OCI-LY3 (cell line): ENCODE results near the gene STOX1.
"Not testable (repeated sequence)": the region's sequence is repeated elsewhere in the genome, so short reads cannot be mapped to it uniquely, and the experiment has no call there.

Source experiments
- H2AFZ ChIP-seq: fragments of 200-600, 300-600 bp; shearing (Covaris generic); 2 replicates; pipeline ENCODE4 v1.6.0; 2014; ENCODE audit warnings: antibody characterized with exemption, low read depth, low read length
- H3K27ac ChIP-seq: fragments of 200-600, 300-600 bp; sonication (generic); 2 replicates; pipeline ENCODE4 v1.5.1; 2014; ENCODE audit warnings: mild to moderate bottlenecking, low read length, moderate library complexity, mixed read lengths
- H3K27me3 ChIP-seq: fragments of 200-600, 300-600 bp; sonication (generic); 2 replicates; pipeline ENCODE4 v1.6.1; 2014; ENCODE audit warnings: low read depth, low read length, mixed read lengths
- H3K36me3 ChIP-seq: fragments of 200-600, 300-600 bp; sonication (generic); replicated peaks from 2 replicates; pipeline ENCODE3; 2014; ENCODE audit warnings: low read depth, low read length, mixed read lengths
- H3K4me1 ChIP-seq: fragments of 300-600, 200-600 bp; sonication (generic); 2 replicates; pipeline ENCODE4 v1.6.1; 2014; ENCODE audit warnings: low read length, mixed read lengths
- H3K4me2 ChIP-seq: fragments of 200-600, 300-600 bp; sonication (generic); 2 replicates; pipeline ENCODE4 v1.6.1; 2014; ENCODE audit warnings: low read length, mixed read lengths
- H3K4me3 ChIP-seq: fragments of 300-600, 200-600 bp; sonication (generic); 2 replicates; pipeline ENCODE4 v1.5.1; 2014; ENCODE audit warnings: antibody characterized with exemption, mild to moderate bottlenecking, low read length, moderate library complexity
- H3K79me2 ChIP-seq: fragments of 300-600, 200-600 bp; shearing (Covaris generic); 2 replicates; pipeline ENCODE4 v1.6.1; 2014; ENCODE audit warnings: mild to moderate bottlenecking, low read length, mixed read lengths
- H3K9ac ChIP-seq: fragments of 300-600, 200-600 bp; shearing (Covaris generic); 2 replicates; pipeline ENCODE4 v1.6.0; 2014; ENCODE audit warnings: mild to moderate bottlenecking, low read length, moderate library complexity
- H3K9me3 ChIP-seq: fragments of 200-600, 300-600 bp; shearing (Covaris generic); 2 replicates; pipeline ENCODE4 v1.6.1; 2014; ENCODE audit warnings: low read length, mixed read lengths; ENCODE audit not compliant: insufficient read depth
- H4K20me1 ChIP-seq: fragments of 200-600, 300-600 bp; sonication (generic); 2 replicates; pipeline ENCODE4 v1.6.1; 2016; ENCODE audit warnings: low read length, mixed read lengths; ENCODE audit not compliant: insufficient read depth
- EZH2phosphoT487 ChIP-seq: fragments of 200-600 bp; shearing (Covaris generic); IDR thresholded peaks from 2 replicates; pipeline ENCODE4 v1.6.1; 2018; ENCODE audit warnings: antibody characterized with exemption, mixed run types, low read depth
- TF ChIP-seq, protein P1 (sequence below): fragments of 200-600, 300-600 bp; sonication (generic); IDR thresholded peaks from 2 replicates; pipeline ENCODE4 v1.5.1; 2014; ENCODE audit warnings: antibody characterized with exemption, low read length, low read depth

Gene STOX1

DNA sequence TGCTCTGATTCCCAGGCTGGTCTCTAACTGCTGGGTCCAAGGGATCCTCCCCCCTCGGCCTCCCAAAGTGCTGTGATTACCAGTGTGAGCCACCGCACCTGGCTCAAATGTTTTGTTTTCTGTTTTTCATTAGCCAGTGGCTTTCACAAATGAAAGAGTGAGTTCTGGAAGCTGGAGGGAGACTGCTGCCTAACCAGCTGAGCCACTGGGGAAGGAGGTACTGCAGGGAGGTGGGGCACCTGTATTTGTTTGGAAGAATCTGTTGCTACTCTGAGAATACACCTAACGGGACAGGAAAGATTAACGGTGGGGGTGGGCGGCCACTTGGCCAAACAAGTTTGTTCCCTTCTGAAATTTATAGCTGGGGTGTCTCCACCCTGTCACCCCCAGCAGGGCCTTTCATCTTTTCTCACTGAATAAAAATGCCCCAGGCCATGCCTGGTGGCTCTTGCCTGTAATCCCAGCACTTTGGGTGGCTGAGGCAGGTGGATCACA is 4.7 kb downstream of the STOX1 start:
- Histone ChIP-seq H3K4me1 (no peaks in the 10 kb centered on the region), H3K9ac (no peak overlapping the region), H3K27me3 (0 out of 2 replicates have a peak, but pooled peaks cover 3% of the 10 kb centered on the region), H3K27ac (no peak overlapping the region), H3K4me2 (no peak overlapping the region), H3K36me3 (no peaks in the 10 kb centered on the region), H2AFZ (no peak overlapping the region), H3K9me3 (no peaks in the 10 kb centered on the region), H3K79me2 (no peaks in the 10 kb centered on the region), H4K20me1 (no peaks in the 10 kb centered on the region), H3K4me3 (no peak overlapping the region)
- no peak for TF ChIP-seq EZH2phosphoT487
- TF ChIP-seq, protein P1, sequence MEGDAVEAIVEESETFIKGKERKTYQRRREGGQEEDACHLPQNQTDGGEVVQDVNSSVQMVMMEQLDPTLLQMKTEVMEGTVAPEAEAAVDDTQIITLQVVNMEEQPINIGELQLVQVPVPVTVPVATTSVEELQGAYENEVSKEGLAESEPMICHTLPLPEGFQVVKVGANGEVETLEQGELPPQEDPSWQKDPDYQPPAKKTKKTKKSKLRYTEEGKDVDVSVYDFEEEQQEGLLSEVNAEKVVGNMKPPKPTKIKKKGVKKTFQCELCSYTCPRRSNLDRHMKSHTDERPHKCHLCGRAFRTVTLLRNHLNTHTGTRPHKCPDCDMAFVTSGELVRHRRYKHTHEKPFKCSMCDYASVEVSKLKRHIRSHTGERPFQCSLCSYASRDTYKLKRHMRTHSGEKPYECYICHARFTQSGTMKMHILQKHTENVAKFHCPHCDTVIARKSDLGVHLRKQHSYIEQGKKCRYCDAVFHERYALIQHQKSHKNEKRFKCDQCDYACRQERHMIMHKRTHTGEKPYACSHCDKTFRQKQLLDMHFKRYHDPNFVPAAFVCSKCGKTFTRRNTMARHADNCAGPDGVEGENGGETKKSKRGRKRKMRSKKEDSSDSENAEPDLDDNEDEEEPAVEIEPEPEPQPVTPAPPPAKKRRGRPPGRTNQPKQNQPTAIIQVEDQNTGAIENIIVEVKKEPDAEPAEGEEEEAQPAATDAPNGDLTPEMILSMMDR, result no peak

DNA sequence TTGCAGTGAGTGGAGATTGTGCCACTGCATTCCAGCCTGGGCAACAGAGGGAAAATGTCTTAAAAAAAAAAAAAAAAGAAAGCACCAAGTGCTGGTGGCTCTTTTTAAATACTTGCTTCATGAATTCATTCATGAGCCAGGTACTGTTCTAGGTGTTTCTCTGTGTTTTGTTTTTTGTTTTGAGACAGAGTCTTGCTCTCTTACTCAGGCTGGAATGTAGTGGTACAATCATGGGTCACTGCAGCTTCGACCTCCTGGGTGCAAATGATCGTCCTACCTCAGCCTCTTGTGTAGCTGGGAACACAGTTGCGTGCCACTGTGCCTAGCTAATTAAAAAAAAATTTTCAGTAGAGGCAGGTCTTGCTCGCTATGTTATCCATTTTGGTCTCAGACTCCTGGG is 5.3 kb downstream of the STOX1 start:
- TF ChIP-seq, protein P1, result no peak
- no peak for TF ChIP-seq EZH2phosphoT487
- Histone ChIP-seq H2AFZ (no peak overlapping the region), H3K79me2 (no peaks in the 10 kb centered on the region), H4K20me1 (no peaks in the 10 kb centered on the region), H3K4me3 (no peak overlapping the region), H3K4me2 (no peak overlapping the region), H3K27ac (no peak overlapping the region), H3K27me3 (0 out of 2 replicates have a peak, but pooled peaks cover 3% of the 10 kb centered on the region), H3K9ac (no peak overlapping the region), H3K4me1 (no peaks in the 10 kb centered on the region), H3K9me3 (no peaks in the 10 kb centered on the region), H3K36me3 (no peaks in the 10 kb centered on the region)

DNA sequence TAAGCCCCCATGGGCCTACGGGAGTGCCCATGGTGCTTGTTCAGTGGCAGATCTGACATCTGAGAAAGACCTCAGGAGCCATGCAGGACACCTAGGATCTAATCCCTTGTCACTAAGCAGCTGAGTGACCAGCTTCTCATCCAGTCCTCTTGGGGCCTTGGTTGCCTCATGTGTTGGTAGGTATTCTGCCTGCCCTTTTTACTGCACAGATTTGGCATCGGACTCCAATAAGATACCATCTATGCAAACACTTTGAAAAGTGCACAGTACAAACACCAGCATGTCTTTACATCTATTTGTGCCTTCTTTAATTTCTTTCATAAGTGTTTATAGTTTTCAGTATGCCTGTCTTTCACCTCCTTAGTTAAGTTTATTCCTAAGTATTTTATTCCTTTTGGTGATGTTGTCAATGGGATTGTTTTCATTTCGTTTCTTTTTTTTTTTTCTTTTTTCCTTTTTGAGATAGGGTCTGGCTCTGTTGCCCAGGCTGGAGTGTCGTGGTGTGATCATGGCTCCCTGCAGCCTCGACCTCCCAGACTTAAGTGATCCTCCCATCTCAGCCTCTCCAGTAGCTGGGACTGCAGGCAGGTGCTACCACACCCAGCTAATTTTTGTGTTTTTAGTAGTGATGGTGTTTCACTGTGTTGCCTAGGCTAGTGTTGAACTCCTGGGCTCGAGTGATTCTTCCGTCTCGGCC is 10.4 kb downstream of the STOX1 start:
- Histone ChIP-seq H3K4me1 (no peaks in the 10 kb centered on the region), H3K79me2 (no peaks in the 10 kb centered on the region), H3K4me3 (no peak overlapping the region), H3K9me3 (no peaks in the 10 kb centered on the region), H3K27ac (no peak overlapping the region), H3K27me3 (no peaks in the 10 kb centered on the region), H2AFZ (no peak overlapping the region), H3K9ac (no peak overlapping the region), H3K4me2 (no peak overlapping the region), H3K36me3 (no peaks in the 10 kb centered on the region), H4K20me1 (no peaks in the 10 kb centered on the region)
- no peak for TF ChIP-seq EZH2phosphoT487
- TF ChIP-seq, protein P1, result no peak

DNA sequence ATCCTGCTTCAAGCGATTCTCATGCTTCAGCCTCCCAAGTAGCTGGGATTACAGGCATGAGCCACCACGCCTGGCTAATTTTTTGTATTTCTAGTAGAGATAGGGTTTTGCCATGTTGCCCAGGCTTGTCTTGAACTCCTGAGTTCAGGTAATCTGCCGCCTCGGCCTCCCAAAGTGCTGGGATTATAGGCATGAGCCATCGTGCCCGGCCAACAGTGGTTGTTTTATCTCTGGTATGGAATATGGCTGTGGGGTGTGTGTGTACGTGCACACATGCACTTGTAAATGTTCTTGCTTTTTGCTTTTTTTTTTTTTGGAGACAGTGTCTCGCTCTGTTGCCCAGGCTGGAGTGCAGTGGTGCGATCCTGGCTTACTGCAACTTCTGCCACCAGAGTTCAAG is 13.3 kb downstream of the STOX1 start:
- H3K4me2 ChIP-seq, result not testable (repeated sequence)

More for the DNA sequence above, 13.3 kb downstream of the STOX1 start:
- not testable (repeated sequence) for H3K9me3 ChIP-seq, H2AFZ ChIP-seq, H3K36me3 ChIP-seq, H3K4me1 ChIP-seq, H4K20me1 ChIP-seq, H3K4me3 ChIP-seq, H3K27ac ChIP-seq, H3K27me3 ChIP-seq, H3K9ac ChIP-seq, H3K79me2 ChIP-seq
